Retinal pigment epithelial cell (primary cell): ENCODE data around the gene SMOC2.

ENCODE experiments used
- DNase-seq: peaks from one replicate; pipeline ENCODE4 v3.0.0-alpha.2; 2010; ENCODE audit warnings: low read depth
- H3K4me3 ChIP-seq: 2 replicates; pipeline ENCODE4 v1.5.1; 2011; ENCODE audit warnings: mild to moderate bottlenecking, low read length, control low read depth, moderate library complexity
- TF ChIP-seq, protein P1 (sequence below): conservative IDR thresholded peaks from 2 replicates; pipeline ENCODE4 v1.5.1; 2011; ENCODE audit warnings: low read depth, low read length, control low read depth, inconsistent platforms

Gene SMOC2

DNA sequence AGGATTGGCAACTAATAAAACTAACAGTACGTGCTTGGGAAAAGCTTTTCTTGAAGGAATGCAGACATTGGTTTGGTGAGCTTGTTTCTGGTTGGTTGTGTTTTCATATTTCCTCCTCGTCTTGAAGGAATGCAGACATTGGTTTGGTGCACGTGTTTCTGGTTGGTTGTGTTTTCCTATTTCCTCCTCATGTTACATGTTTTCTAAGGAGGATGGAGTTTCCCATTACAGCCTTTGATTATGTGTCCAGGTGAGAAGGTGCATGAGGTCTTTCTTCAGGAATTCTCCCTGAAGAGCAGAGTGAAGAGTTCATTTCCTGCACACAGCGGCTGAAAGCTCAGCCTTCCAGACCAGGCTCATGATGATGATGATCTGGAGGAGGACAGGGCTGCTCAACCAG is 190.6 kb downstream of the SMOC2 start:
- DNase-seq: no peak
- no peak overlapping the region for H3K4me3 ChIP-seq

GRCh38 chr6:168632694-168633093 is 191.7 kb downstream of the SMOC2 start:
- H3K4me3 ChIP-seq: no peak overlapping the region
- no peak for DNase-seq
- TF ChIP-seq, protein P1, sequence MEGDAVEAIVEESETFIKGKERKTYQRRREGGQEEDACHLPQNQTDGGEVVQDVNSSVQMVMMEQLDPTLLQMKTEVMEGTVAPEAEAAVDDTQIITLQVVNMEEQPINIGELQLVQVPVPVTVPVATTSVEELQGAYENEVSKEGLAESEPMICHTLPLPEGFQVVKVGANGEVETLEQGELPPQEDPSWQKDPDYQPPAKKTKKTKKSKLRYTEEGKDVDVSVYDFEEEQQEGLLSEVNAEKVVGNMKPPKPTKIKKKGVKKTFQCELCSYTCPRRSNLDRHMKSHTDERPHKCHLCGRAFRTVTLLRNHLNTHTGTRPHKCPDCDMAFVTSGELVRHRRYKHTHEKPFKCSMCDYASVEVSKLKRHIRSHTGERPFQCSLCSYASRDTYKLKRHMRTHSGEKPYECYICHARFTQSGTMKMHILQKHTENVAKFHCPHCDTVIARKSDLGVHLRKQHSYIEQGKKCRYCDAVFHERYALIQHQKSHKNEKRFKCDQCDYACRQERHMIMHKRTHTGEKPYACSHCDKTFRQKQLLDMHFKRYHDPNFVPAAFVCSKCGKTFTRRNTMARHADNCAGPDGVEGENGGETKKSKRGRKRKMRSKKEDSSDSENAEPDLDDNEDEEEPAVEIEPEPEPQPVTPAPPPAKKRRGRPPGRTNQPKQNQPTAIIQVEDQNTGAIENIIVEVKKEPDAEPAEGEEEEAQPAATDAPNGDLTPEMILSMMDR: no peak

More for the DNA sequence above, 190.6 kb downstream of the SMOC2 start:
- TF ChIP-seq, protein P1: no peak

DNA sequence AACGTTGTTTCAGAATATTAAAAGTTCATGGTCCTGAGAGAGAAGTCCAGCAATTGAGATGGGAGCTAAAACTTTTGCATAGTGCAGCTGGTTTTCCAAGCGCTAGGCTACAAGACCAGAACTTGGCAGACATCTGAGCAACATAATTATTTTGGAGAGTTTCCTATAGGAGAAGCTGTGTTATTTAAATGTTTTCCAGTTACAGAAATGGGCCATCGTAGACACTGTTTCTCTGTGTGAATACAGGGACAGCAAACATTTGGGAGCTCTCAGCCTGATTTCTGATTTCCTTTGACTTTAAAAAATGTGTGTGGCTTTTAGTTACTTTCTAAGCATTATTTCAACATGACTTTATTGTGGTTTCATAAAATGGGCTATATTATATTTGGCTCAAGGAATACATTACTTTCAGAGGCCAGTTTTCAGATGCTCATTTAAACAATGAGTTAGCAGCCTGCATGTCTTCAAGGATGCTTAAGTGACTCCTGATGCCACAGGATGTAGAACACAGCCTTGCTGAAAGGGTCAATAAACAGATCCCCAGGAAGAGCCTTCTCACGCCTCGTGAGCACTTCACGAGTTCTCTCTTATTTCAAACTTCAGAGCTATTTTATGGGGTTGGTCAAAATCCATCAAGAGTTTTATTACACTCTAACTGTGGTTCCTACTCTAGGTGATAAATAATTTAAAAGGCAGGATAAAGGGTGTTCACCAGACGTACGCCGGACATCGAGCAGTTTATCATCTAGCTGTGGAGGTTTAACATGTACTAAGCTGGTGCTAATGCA is 193.8 kb downstream of the SMOC2 start:
- H3K4me3 ChIP-seq: no peak overlapping the region
- TF ChIP-seq, protein P1: no peak
- DNase-seq: no peak

DNA sequence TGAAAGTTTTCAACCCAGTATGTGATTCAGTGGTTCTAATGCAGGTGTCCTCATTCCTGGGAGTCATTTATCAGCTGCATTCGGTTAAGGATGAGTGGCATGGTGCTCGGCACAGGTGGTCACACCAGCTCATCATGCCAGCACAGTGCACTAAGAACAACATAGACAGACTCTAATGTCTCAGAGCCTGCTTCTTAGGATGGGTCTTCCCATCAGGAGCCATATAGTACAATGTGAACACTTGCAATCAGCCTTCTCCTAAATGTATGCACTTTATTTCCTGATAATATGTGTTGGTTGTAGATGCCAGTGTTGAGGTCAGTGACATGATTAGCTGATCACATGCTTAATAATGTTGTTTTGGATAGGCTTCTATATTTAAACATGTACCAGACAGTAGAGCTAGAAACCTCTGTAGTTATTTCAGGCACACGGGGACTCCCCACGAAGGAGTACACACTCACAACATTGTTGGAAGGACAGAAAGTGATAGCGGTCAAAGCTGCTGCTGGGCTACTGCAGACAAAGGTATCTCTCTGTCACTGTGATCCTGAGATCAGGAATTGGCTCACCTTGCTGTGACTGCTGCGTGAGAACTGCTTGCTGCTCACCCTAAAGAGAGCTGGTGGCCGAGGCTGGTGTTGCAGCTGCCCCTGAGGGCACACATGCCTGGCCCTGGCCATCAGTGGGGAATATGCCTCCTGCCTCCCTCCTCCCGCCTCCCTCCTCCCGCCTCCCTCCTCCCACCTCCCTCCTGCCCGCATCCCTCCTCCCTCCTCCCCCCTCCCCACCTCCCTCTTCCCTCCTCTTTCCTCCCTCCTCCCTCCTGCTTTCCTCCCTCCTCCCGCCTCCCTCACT is 195.4 kb downstream of the SMOC2 start:
- H3K4me3 ChIP-seq: no peak overlapping the region
- TF ChIP-seq, protein P1: no peak
- DNase-seq: no peak

DNA sequence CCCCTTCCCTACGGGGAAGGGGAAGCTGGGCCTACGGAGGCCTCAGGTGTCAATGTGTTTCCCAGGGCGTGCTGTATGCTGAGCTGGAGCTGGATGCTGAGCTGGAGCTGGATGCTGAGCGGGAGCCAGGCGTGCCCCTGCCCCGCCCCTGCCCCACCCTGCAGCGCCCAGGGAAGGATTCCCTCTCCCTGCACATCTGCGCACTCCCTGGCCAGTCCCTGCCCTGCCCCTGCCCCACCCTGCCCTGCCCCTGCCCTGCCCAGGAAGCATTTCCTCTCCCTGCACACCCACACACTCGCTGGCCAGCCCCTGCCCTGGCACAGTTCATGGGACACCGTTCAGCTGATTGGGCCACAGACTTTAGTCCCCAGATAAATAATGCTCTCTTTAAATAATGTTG is 196.8 kb downstream of the SMOC2 start:
- H3K4me3 ChIP-seq: no peak overlapping the region
- DNase-seq: no peak
- TF ChIP-seq, protein P1: no peak

GRCh38 chr6:168638468-168639271 is 197.7 kb downstream of the SMOC2 start:
- no peak overlapping the region for H3K4me3 ChIP-seq
- TF ChIP-seq, protein P1: no peak
- no peak for DNase-seq
